Loucy (cell line): ENCODE results near the gene LENG9.
A peak's percentile ranks its signal among the peaks of the same experiment; 100 is the strongest.

Experiments
- H2AFZ ChIP-seq: fragments of 200-600 bp; sonication (generic); 2 replicates; pipeline ENCODE4 v1.6.0; 2016; ENCODE audit warnings: antibody characterized with exemption, mild to moderate bottlenecking, low read length, moderate library complexity
- H3F3A ChIP-seq: fragments of 200-600 bp; 2 replicates; pipeline ENCODE4 v1.6.0; 2016; ENCODE audit warnings: antibody characterized with exemption, low read depth, mild to moderate bottlenecking
- H3K27me3 ChIP-seq: fragments of 200-600 bp; sonication (generic); 2 replicates; pipeline ENCODE4 v1.6.1; 2014; ENCODE audit warnings: low read length, mild to moderate bottlenecking; ENCODE audit not compliant: insufficient read depth, poor library complexity, severe bottlenecking
- H3K36me3 ChIP-seq: fragments of 200-600 bp; sonication (generic); 2 replicates; pipeline ENCODE4 v1.6.1; 2016; ENCODE audit warnings: low read length; ENCODE audit not compliant: insufficient read depth
- H3K4me1 ChIP-seq: fragments of 200-600 bp; sonication (generic); 2 replicates; pipeline ENCODE4 v1.5.1; 2014; ENCODE audit warnings: low read length, mild to moderate bottlenecking; ENCODE audit not compliant: insufficient read depth, poor library complexity, severe bottlenecking
- H3K4me2 ChIP-seq: fragments of 200-600 bp; sonication (generic); 2 replicates; pipeline ENCODE4 v1.6.0; 2014; ENCODE audit warnings: antibody characterized with exemption, low read length, low read depth, mild to moderate bottlenecking; ENCODE audit not compliant: poor library complexity, severe bottlenecking
- H3K4me3 ChIP-seq: fragments of 200-600 bp; sonication (generic); 2 replicates; pipeline ENCODE4 v1.5.1; 2014; ENCODE audit warnings: low read length, mild to moderate bottlenecking, mixed read lengths; ENCODE audit not compliant: poor library complexity, severe bottlenecking
- H3K79me2 ChIP-seq: fragments of 200-600 bp; sonication (generic); 2 replicates; pipeline ENCODE4 v1.6.1; 2014; ENCODE audit warnings: low read length; ENCODE audit not compliant: insufficient read depth
- H3K9ac ChIP-seq: fragments of 200-600 bp; sonication (generic); 2 replicates; pipeline ENCODE4 v1.6.0; 2014; ENCODE audit warnings: mild to moderate bottlenecking, low read depth, low read length, moderate library complexity; ENCODE audit not compliant: poor library complexity, severe bottlenecking
- H3K9me2 ChIP-seq: fragments of 200-600 bp; sonication (generic); replicated peaks from 2 replicates; pipeline ENCODE4 v1.6.1; 2016; ENCODE audit warnings: low read depth, low read length, mixed read lengths
- H3K9me3 ChIP-seq: fragments of 200-600 bp; sonication (generic); 2 replicates; pipeline ENCODE4 v1.6.1; 2014; ENCODE audit warnings: mild to moderate bottlenecking, antibody characterized with exemption, low read length, low read depth; ENCODE audit not compliant: insufficient read depth
- H4K20me1 ChIP-seq: fragments of 200-600 bp; sonication (generic); 2 replicates; pipeline ENCODE4 v1.6.0; 2014; ENCODE audit warnings: antibody characterized with exemption, low read length, mild to moderate bottlenecking; ENCODE audit not compliant: insufficient read depth, poor library complexity, severe bottlenecking
- CTCF ChIP-seq: fragments of 200-600 bp; sonication (generic); conservative IDR thresholded peaks from 2 replicates; pipeline ENCODE4 v1.5.1; 2014; ENCODE audit warnings: mild to moderate bottlenecking, antibody characterized with exemption, low read length
- EZH2phosphoT487 ChIP-seq: fragments of 200-600 bp; IDR thresholded peaks from 2 replicates; pipeline ENCODE4 v1.6.1; 2018; ENCODE audit warnings: antibody characterized with exemption, mild to moderate bottlenecking, moderate library complexity, borderline replicate concordance

Gene LENG9

DNA sequence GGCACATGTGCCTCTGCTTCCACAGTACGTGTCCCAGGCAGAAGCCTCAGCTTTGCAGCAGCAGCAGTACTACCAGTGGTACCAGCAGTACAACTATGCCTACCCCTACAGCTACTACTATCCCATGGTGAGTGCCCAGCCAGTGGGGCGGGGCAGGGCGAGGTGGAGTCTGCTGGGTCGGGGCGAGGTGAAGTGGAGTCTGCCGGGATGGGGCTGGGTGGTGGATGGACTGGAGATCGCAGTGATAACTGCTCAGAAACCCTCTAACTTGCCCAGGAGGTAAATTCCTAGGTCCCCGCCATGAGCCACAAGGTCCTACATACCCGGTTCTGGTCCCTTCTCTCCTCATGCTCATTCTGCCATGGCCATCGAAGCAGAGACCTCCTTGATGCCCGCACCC is 11.0 kb downstream of the LENG9 start:
- H3K4me3 ChIP-seq = no peak overlapping the region
- H3K9me3 ChIP-seq = no peaks in the 10 kb centered on the region
- no peak overlapping the region for H3K9ac ChIP-seq
- TF ChIP-seq EZH2phosphoT487 (no peak), CTCF (no peak)
- H3K4me1 ChIP-seq = peaks cover 27% of the 10 kb centered on the region
- H3K36me3 ChIP-seq = peaks cover 60% of the 10 kb centered on the region; the same call in 1 of the 2 replicates
- peaks cover 72% of the 10 kb centered on the region for H3K79me2 ChIP-seq
- H3K4me2 ChIP-seq = no peak overlapping the region
- peaks cover 66% of the 10 kb centered on the region for H4K20me1 ChIP-seq
- H3F3A ChIP-seq = no peaks in the 10 kb centered on the region
- H2AFZ ChIP-seq = no peak overlapping the region
- H3K9me2 ChIP-seq = no peaks in the 10 kb centered on the region
- H3K27me3 ChIP-seq = no peaks in the 10 kb centered on the region

- Histone ChIP-seq H3F3A (no peaks in the 10 kb centered on the region), H3K4me2 (peak overlapping the region; percentile 96), H3K36me3 (peaks cover 54% of the 10 kb centered on the region; the same call in 1 of the 2 replicates), H3K9me3 (no peaks in the 10 kb centered on the region), H3K79me2 (peaks cover 78% of the 10 kb centered on the region), H4K20me1 (peaks cover 69% of the 10 kb centered on the region), H3K9me2 (no peaks in the 10 kb centered on the region), H3K4me1 (peaks cover 32% of the 10 kb centered on the region), H3K4me3 (peak overlapping the region; percentile 84), H3K9ac (peak overlapping the region; percentile 90), H3K27me3 (no peaks in the 10 kb centered on the region), H2AFZ (no peak overlapping the region)
- TF ChIP-seq EZH2phosphoT487 (no peak), CTCF (no peak)
Measured at GRCh38 chr19:54451997-54452396, 11.6 kb downstream of the LENG9 start.

DNA sequence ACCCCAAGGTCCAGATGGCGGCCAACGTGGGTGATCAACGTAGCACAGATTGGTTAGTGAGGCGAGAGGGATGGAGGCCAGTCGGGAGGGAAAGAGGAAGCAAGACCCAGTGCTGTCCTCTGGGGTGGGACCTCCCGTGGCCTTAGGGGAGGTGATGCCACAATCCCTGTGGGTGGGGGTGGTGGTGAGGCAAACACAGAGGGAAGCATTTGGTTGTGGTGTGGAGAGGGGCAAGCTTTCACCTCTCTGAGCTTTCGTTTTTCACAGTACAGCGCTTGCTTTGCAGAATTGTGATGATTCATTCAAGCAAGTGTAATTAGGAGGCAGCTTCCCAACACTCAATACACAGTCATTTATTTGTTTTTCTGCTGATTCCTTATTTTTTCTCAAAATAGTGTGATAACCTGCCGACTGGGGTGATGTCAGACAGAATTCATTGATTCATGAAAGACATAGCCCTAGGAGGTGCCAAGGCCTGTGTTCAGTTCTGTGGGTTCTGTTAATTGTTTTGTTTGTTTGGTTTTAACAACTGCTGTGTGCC is 12.2 kb downstream of the LENG9 start:
- Histone ChIP-seq H3K9ac (peak overlapping the region; percentile 90), H4K20me1 (peaks cover 73% of the 10 kb centered on the region), H3F3A (no peaks in the 10 kb centered on the region), H3K9me2 (no peaks in the 10 kb centered on the region), H3K9me3 (no peaks in the 10 kb centered on the region), H3K4me2 (peak overlapping the region; percentile 96), H3K27me3 (no peaks in the 10 kb centered on the region), H3K4me1 (peaks cover 35% of the 10 kb centered on the region), H3K79me2 (peaks cover 82% of the 10 kb centered on the region), H2AFZ (no peak overlapping the region), H3K36me3 (peaks cover 48% of the 10 kb centered on the region; the same call in 1 of the 2 replicates), H3K4me3 (peak overlapping the region; percentile 84)
- TF ChIP-seq CTCF = no peak
- no peak for TF ChIP-seq EZH2phosphoT487
